Left kidney (tissue), 8 donors: ENCODE data around the gene FAM162B. TPM values are rescaled to one million over a fixed set of nuclear protein-coding genes. Genes with fewer than 3 reads are reported as not detected.
"Not testable (repeated sequence)": the region's sequence is repeated elsewhere in the genome, so short reads cannot be mapped to it uniquely, and the experiment has no call there.

Experiments used
- DNase-seq: peaks from one replicate; pipeline ENCODE4 v3.0.0-alpha.2; 2013
- long read RNA-seq, 8 donors: transcript quantifications; one replicate each; lab custom pipeline, GENCODE V29; 2026
- polyA plus RNA-seq: library from polyadenylated mRNA; unstranded; fragments of 120-200 nt; gene quantifications from one replicate; pipeline ENCODE4 v1.2.1, GENCODE V29; 2013; ENCODE audit not compliant: insufficient read length

Gene FAM162B
- 4.0 TPM for polyA plus RNA-seq
- long read RNA-seq, donor 1, transcript FAM162B-201 (4 exons, 1,036 nt) = major isoform, 6 of 6 reads
- long read RNA-seq, donor 1, partial matches to known transcripts = 0 of 6 reads
- long read RNA-seq, donor 1, other reads (novel, unspliced or antisense) = 0 of 6 reads
- long read RNA-seq, donor 2, transcript FAM162B-201 (4 exons, 1,036 nt) = major isoform, 5 of 5 reads
- long read RNA-seq, donor 2, partial matches to known transcripts = 0 of 5 reads
- long read RNA-seq, donor 2, other reads (novel, unspliced or antisense) = 0 of 5 reads
- long read RNA-seq, donor 3 = 0 reads
- long read RNA-seq, donor 4, partial matches to known transcripts = 0 of 2 reads
- long read RNA-seq, donor 4, other reads (novel, unspliced or antisense) = 0 of 2 reads
- long read RNA-seq, donor 5, transcript FAM162B-201 (4 exons, 1,036 nt) = major isoform, 6 of 6 reads
- long read RNA-seq, donor 5, partial matches to known transcripts = 0 of 6 reads
- long read RNA-seq, donor 5, other reads (novel, unspliced or antisense) = 0 of 6 reads
- long read RNA-seq, donor 6, partial matches to known transcripts = 0 of 4 reads
- long read RNA-seq, donor 6, other reads (novel, unspliced or antisense) = 0 of 4 reads
- long read RNA-seq, donor 7, partial matches to known transcripts = 11 of 13 reads
- long read RNA-seq, donor 7, other reads (novel, unspliced or antisense) = 0 of 13 reads
- long read RNA-seq, donor 8, partial matches to known transcripts = 0 of 1 reads
- long read RNA-seq, donor 8, other reads (novel, unspliced or antisense) = 0 of 1 reads

DNA sequence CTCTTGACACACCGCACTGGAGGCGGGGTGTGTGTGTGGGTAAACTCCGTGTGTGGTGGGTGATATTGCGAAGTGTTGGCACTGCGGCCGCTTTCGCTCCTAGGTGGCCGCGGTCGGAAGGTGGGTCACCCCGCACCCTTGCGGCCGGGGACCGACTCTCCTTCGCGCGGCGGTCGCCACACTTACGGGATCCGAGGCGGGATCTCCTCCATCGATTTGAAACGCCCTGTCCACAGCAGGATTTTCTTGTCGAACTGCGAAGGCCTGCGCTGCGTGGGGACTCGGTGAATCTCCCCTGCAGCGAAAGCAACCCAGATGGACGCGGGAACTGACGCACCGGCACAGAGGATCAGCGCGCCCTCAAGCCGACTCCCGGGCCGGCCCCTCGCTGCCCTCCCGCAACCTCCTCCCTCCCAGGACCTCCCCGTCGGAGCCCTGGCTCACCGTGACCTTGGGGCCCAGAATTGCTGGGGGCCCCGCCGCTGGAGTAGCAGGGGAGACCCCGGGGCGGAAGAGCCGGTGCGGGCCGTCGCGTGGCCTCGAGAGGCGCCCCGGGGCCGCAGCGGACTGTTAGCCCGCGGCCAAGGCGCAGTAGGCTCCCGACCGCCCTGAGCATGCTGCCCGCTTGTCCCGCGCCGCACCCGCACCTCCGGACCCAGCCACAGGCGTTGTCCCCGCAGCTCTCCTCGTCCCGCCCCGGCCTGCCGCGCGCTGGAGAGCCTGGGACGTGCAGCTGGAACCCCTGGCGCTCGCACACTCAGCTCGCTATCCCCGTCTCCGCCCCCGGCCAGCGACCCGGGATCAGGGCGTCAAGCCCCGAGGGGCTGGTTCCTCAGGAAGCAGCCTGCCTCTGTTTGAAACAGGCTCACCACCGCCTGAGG is at the start of gene FAM162B:
TSS of gene FAM162B (minus strand) at position 759 of the 881 bp plus-strand sequence. CDS start at position 616, 143 bp downstream.
- peak; percentile 28 for DNase-seq

DNA sequence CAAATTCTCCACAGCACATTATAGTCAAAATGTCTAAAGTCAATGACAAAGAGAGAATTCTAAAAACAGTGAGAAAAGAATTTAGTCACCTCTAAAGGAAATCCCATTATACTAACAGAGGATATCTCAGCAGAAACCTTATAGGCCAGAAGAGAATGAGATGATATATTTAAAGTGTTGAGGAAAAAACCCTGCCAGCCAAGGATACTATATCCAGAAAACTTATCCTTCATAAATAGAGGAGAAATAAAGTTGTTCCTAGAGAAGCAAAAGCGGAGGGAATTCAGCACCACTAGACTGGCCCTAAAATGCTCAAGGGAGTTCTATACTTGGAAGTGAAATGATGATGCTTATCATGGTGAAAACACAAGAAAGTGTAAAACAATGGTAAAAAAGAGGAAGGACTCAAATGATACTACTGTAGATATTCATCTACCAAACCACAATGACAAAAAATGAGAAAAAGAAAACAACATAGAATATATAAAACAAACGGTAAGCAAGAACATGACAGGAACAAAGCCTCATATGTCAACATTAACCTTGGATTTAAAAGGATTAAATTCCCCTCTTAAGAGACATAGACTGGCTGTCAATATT is 46.6 kb upstream of the FAM162B start:
- no peak for DNase-seq

- no peak for DNase-seq
These were observed 36.5 kb upstream of the FAM162B start for GRCh38 chr6:116801971-116802370.

GRCh38 chr6:116799945-116800344 is 34.4 kb upstream of the FAM162B start:
- no peak for DNase-seq

- no peak for DNase-seq
These were observed 32.1 kb upstream of the FAM162B start for GRCh38 chr6:116797585-116797984.

- DNase-seq = no peak
These were observed 27.7 kb upstream of the FAM162B start for GRCh38 chr6:116793224-116793623.

- DNase-seq = no peak
These were observed 18.3 kb upstream of the FAM162B start for GRCh38 chr6:116783852-116784251.

DNA sequence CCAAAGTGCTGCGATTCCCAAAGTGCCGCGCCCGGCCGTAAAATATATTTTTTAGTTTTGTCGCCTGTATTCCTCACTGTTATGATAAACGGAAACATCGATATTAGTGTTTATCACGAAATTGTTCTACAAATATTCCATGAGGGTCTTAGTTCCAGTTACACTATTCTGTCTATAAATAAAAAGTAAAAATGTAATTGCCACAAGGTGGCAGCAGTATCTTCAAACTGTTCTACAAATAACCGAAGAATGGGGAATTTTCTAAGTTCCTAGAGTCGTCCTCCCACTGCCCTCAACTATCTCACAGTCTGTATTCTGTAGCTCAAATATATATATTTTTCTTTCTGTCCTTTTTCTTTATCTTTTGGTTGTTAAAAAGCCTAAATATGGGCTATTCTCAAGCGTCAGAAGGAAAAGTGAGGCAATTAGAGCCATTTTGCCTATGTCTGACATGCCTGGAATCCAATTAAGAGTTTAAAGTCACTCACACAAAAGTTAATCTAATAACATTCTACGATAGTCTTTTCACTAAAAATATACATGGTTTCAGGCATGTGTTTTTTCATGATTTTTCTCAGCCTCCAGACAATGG is 14.2 kb upstream of the FAM162B start:
- peak; percentile 42 for DNase-seq

DNA sequence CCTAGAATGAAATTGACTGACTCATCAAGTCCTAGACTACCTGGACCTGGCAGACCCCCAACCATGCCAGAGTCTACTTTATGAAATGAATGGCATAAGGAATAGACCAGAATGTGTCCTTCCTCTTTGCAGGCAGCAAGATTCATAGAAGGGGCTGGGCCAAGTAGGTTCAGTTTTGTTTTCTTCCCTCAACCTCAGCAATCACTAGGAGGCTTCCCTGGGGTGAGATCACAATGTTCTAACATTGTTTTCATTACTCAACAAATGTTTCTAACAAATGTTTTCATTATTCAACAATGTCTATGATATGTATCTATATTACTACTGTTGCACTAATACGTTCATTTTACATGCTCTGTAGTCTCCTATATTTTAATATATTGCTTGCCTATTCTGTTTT is 8.4 kb upstream of the FAM162B start:
- no peak for DNase-seq

DNA sequence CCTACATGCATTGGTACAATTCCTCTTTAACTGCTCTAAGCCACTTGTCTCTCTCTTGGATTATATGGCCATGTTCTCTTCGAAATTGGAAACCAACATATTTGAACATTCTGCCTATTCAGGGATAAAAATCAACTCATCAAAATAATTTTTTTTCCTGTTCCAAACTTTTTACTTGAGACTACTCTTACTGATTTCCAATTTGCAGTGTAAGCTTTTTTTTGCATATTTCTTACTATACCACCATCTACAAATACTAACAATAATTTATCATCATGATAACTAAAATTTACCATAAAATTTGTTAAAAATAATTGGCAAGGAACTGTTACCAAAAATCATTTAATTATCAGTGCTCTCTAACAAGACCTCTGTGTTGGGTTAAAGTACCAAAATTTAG is 6.9 kb upstream of the FAM162B start:
- no peak for DNase-seq

DNA sequence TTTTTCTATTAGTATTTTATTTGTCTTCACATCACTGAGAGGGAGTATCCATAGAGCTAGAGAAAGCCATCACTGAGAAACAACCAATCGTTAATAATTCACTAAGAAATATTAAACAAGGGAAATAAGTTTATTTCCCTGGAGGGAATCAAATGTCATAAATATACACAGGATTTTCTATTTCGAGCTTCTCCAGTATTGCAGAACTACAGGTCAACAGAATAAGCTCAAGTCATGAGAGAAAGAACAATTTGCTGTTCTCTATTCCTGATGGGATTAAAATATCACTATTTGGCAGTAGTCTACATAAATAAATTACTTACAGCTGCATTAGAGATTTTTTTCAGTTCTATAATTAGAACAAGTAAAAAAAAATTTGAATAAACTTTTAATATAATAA is 2.2 kb upstream of the FAM162B start:
- DNase-seq = no peak

GRCh38 chr6:116766506-116767176 is 1.1 kb upstream of the FAM162B start:
- DNase-seq = no peak

GRCh38 chr6:116764629-116764960 is 924 bp downstream of the FAM162B start:
- DNase-seq = no peak

DNA sequence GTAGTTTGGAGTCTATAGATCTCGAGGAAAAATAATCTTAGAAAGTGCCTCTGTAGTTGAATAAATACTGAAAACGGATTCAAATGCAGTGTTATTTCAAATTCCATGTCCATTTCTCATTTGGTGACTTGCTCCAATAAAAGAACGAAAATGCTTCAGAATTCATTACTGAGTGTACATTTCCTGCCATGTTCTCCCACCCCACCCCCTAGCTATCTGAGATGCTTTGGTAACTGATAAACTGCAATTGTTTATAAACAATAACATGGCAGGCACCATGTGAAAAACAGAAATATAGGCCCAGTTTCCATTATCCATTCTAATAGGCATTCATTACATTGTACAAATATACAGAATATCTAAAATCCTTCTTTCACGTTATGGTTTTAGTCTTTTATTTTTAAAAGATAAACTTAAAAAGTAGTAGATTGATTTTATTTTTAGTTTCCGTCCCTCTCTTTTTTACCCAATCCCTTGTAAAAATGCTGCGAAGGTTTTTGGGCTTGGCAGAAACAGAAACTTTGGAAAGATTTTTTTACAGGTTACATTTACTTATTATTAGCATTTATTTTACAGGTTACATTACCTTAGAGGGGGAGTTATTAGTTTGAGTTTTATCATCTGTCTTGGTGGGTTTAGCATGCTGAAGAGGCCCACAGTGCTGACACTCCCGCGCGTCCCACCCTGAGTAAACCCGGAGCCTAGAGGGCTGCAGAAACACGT is 1.5 kb downstream of the FAM162B start:
- no peak for DNase-seq

GRCh38 chr6:116763048-116763447 is 2.5 kb downstream of the FAM162B start:
- DNase-seq = no peak

GRCh38 chr6:116762235-116762634 is 3.3 kb downstream of the FAM162B start:
- no peak for DNase-seq

DNA sequence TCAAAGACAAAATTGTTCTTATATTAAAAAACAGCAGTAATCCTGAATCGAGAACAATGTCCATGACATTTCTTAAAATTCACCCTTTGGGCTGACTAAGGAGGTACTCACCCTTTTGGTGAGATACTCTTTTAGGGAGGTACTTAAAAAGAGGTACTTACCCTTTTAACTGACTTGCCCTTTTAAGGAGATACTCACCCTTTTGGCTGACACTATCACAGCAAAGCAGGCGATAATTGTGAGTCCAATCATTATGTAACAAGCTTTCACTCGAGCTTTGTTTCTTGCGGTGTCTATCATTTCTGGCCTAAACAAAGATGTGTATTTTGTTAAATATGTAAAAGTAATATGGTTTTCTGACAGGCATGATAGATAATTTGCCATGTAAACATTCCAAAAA is 3.7 kb downstream of the FAM162B start:
- DNase-seq = no peak

GRCh38 chr6:116745176-116745575 is 20.3 kb downstream of the FAM162B start:
- no peak for DNase-seq

GRCh38 chr6:116741571-116741970 is 23.9 kb downstream of the FAM162B start:
- DNase-seq = no peak

GRCh38 chr6:116740486-116740885 is 25.0 kb downstream of the FAM162B start:
- not testable (repeated sequence) for DNase-seq
